Measurements from ENCODE around the gene WDFY4. TPM values are rescaled to one million over a fixed set of nuclear protein-coding genes. Genes with fewer than 3 reads are reported as not detected.

The WDFY4 gene
- polyA plus RNA-seq, 1 of the 3 experiments (the other 2 are of a cell fraction) = not detected

DNA sequence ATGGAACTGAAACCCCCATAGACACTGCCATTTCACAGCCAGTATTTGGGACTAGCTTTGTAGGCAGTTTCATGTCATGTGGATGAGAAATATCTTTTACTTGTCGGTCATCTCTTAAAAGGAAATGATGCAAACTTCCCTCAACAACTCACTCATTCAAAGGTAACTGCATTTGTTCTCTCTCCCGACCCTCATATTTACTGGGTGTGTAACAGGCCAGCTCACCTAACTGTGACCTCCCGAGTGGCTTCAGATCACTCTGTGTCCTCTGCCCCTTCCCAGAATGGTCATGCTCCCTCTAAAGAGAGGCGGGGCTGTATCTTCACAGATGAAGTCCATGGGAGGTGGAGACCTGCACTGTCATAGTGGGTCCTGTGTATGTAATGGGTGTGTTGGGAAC, 240.3 kb downstream of the WDFY4 start:
- Histone ChIP-seq H3K27me3 (ENCODE audit: insufficient read depth) (no peaks in the 10 kb centered on the region), H3K4me2 (no peak overlapping the region), H3K9me2 (no peaks in the 10 kb centered on the region; the same call in 1 of the 2 replicates), H3F3A (replicated peaks; ENCODE audit: insufficient read depth) (no peaks in the 10 kb centered on the region), H3K4me1 (ENCODE audit: control insufficient read depth in 1 of 2, insufficient read depth in 2 of 2, low read depth in 1 of 2, low read length in 1 of 2) (peaks cover 0 to 2% of the 10 kb centered on the region in 2 experiments; a peak in 1 of 4 replicates), H4K20me1 (ENCODE audit: insufficient read depth) (no peaks in the 10 kb centered on the region), H3K27ac (ENCODE audit: low read depth in 2 of 2, low read length in 1 of 2) (no peak overlapping the region), H3K79me2 (ENCODE audit: insufficient read depth) (no peaks in the 10 kb centered on the region), H3K4me3 (ENCODE audit: low read depth in 2 of 2, low read length in 1 of 2) (no peak overlapping the region), H3K36me3 (replicated peaks in 1 of 2; ENCODE audit: control insufficient read depth in 1 of 2, insufficient read depth in 2 of 2, low read length in 1 of 2) (no peaks in the 10 kb centered on the region), H3K9me3 (no peaks in the 10 kb centered on the region), H3K9ac (no peak overlapping the region), H2AFZ (ENCODE audit: low read depth) (no peak overlapping the region)
- DNase-seq = no peak
- TF ChIP-seq TAF1 (IDR thresholded peaks at IDR 0.05; ENCODE audit: borderline replicate concordance, low read depth, low read length) (no peak), TEAD4 (IDR thresholded peaks at IDR 0.05; ENCODE audit: borderline replicate concordance, insufficient read depth) (no peak), JUND (IDR thresholded peaks at IDR 0.05) (no peak), FOSL2 (IDR thresholded peaks at IDR 0.05; ENCODE audit: borderline replicate concordance, low read depth) (no peak), FOXJ3 (CRISPR knock-in tag; IDR thresholded peaks at IDR 0.05) (no peak), YY1 (IDR thresholded peaks at IDR 0.05; ENCODE audit: low read depth) (no peak), RXRA (IDR thresholded peaks at IDR 0.05; ENCODE audit: borderline replicate concordance, low read depth) (no peak), POLR2AphosphoS5 (IDR thresholded peaks at IDR 0.05; ENCODE audit: low read depth, low read length) (no peak), TCF12 (IDR thresholded peaks at IDR 0.05) (no peak)
- TF ChIP-seq, protein P1, sequence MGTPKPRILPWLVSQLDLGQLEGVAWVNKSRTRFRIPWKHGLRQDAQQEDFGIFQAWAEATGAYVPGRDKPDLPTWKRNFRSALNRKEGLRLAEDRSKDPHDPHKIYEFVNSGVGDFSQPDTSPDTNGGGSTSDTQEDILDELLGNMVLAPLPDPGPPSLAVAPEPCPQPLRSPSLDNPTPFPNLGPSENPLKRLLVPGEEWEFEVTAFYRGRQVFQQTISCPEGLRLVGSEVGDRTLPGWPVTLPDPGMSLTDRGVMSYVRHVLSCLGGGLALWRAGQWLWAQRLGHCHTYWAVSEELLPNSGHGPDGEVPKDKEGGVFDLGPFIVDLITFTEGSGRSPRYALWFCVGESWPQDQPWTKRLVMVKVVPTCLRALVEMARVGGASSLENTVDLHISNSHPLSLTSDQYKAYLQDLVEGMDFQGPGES (IDR thresholded peaks at IDR 0.05; ENCODE audit: low read depth, low read length) = no peak
- TF ChIP-seq, protein P2, sequence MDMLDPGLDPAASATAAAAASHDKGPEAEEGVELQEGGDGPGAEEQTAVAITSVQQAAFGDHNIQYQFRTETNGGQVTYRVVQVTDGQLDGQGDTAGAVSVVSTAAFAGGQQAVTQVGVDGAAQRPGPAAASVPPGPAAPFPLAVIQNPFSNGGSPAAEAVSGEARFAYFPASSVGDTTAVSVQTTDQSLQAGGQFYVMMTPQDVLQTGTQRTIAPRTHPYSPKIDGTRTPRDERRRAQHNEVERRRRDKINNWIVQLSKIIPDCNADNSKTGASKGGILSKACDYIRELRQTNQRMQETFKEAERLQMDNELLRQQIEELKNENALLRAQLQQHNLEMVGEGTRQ (IDR thresholded peaks at IDR 0.05; ENCODE audit: borderline replicate concordance, low read depth, low read length) = no peak
- TF ChIP-seq, protein P3, sequence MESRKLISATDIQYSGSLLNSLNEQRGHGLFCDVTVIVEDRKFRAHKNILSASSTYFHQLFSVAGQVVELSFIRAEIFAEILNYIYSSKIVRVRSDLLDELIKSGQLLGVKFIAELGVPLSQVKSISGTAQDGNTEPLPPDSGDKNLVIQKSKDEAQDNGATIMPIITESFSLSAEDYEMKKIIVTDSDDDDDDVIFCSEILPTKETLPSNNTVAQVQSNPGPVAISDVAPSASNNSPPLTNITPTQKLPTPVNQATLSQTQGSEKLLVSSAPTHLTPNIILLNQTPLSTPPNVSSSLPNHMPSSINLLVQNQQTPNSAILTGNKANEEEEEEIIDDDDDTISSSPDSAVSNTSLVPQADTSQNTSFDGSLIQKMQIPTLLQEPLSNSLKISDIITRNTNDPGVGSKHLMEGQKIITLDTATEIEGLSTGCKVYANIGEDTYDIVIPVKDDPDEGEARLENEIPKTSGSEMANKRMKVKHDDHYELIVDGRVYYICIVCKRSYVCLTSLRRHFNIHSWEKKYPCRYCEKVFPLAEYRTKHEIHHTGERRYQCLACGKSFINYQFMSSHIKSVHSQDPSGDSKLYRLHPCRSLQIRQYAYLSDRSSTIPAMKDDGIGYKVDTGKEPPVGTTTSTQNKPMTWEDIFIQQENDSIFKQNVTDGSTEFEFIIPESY (IDR thresholded peaks at IDR 0.05; ENCODE audit: borderline replicate concordance, low read depth) = no peak
- TF ChIP-seq, protein P4, sequence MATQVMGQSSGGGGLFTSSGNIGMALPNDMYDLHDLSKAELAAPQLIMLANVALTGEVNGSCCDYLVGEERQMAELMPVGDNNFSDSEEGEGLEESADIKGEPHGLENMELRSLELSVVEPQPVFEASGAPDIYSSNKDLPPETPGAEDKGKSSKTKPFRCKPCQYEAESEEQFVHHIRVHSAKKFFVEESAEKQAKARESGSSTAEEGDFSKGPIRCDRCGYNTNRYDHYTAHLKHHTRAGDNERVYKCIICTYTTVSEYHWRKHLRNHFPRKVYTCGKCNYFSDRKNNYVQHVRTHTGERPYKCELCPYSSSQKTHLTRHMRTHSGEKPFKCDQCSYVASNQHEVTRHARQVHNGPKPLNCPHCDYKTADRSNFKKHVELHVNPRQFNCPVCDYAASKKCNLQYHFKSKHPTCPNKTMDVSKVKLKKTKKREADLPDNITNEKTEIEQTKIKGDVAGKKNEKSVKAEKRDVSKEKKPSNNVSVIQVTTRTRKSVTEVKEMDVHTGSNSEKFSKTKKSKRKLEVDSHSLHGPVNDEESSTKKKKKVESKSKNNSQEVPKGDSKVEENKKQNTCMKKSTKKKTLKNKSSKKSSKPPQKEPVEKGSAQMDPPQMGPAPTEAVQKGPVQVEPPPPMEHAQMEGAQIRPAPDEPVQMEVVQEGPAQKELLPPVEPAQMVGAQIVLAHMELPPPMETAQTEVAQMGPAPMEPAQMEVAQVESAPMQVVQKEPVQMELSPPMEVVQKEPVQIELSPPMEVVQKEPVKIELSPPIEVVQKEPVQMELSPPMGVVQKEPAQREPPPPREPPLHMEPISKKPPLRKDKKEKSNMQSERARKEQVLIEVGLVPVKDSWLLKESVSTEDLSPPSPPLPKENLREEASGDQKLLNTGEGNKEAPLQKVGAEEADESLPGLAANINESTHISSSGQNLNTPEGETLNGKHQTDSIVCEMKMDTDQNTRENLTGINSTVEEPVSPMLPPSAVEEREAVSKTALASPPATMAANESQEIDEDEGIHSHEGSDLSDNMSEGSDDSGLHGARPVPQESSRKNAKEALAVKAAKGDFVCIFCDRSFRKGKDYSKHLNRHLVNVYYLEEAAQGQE (IDR thresholded peaks at IDR 0.05; ENCODE audit: low read depth, low read length) = no peak
- ChIA-PET POLR2A (no interaction called here), CTCF (interaction anchor here (1.0 to 1.3 kb wide), 3 partner anchors 40 to 269 kb away, joined by 3 to 4 read pairs (median 4); no protein-coding TSS in a partner anchor)
- 24% methylated on average over 4 of the region's 4 CpGs for WGBS (ENCODE audit: low lambda C conversion rate)
